GM21367 (cell line): Measurements from ENCODE around the gene EHD2.
"Not testable (repeated sequence)": the region's sequence is repeated elsewhere in the genome, so short reads cannot be mapped to it uniquely, and the experiment has no call there.

ENCODE experiments used
- ATAC-seq: cut with Tn5 transposase; IDR thresholded peaks from one replicate; pipeline ENCODE4 v1.9.1; 2021; ENCODE audit not compliant: unreplicated experiment

EHD2 gene, protein sequence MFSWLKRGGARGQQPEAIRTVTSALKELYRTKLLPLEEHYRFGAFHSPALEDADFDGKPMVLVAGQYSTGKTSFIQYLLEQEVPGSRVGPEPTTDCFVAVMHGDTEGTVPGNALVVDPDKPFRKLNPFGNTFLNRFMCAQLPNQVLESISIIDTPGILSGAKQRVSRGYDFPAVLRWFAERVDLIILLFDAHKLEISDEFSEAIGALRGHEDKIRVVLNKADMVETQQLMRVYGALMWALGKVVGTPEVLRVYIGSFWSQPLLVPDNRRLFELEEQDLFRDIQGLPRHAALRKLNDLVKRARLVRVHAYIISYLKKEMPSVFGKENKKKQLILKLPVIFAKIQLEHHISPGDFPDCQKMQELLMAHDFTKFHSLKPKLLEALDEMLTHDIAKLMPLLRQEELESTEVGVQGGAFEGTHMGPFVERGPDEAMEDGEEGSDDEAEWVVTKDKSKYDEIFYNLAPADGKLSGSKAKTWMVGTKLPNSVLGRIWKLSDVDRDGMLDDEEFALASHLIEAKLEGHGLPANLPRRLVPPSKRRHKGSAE

DNA sequence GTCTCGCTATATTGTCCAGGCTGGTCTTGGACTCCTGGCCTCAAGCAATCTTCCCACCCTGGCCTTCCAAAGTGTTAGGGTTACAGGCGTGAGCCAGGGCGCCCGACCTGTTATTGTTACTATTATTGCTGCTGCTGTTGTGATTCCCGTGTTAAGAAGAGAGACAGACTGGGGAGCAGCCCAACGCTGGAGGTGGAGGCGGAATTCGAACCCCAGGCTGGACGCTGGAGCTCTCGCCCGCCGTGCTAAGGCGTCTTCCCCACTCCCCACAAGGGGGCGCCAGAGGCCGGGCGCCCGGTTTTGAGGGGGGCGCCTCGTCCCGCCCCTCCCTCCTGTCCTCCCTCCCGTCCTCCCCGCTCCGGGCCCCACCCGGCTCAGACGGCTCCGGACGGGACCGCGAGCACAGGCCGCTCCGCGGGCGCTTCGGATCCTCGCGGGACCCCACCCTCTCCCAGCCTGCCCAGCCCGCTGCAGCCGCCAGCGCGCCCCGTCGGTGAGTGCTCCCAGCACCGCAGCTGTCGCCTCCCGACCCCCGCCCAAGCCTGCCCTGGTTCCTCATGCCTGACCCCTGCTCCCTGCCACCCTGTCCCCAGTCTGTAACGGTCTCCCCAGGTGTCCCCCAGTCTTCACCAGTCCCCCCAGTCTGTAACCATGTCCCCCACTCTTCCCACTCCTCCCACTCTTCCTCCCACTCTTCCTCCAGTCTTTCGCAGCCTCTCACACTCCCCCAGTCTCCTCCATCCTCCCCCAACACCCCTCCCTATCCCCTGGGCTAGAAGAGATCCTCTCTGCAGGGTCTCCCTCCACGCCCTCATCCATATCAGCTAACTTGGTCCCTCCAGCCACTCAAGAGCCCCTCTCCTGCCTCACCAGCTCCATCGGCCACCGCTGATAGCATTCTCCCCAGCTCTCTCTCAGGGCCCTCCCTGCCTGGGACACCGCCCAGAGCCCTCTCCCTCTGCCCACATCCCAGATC, at the start of gene EHD2:
TSS of gene EHD2 (plus strand) at position 377 of the 976 bp plus-strand sequence. CDS start 3,191 bp downstream, outside the sequence.
- ATAC-seq: no peak

DNA sequence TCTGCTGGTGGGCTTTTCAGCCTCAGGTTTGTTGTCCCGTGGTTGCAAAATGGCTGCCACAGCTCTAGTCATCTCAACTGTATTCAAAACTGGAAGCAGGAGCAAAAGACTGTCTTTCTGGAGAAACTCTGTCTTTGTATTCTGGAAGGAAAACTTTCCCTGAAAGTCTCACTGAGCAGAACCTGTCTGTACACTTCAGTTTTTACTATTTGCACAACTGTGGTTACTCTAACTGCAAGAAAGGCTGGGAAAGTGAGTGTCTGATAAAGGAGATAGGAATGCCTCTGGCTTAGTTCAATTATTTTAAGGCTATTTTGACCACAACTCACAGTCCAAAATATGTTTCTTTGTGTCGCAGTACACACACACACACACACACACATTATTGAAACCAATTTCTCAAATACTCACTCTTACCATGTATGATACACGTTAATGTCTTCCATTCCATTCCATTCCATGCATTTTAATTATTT, 49.7 kb upstream of the EHD2 start:
- no peak for ATAC-seq

DNA sequence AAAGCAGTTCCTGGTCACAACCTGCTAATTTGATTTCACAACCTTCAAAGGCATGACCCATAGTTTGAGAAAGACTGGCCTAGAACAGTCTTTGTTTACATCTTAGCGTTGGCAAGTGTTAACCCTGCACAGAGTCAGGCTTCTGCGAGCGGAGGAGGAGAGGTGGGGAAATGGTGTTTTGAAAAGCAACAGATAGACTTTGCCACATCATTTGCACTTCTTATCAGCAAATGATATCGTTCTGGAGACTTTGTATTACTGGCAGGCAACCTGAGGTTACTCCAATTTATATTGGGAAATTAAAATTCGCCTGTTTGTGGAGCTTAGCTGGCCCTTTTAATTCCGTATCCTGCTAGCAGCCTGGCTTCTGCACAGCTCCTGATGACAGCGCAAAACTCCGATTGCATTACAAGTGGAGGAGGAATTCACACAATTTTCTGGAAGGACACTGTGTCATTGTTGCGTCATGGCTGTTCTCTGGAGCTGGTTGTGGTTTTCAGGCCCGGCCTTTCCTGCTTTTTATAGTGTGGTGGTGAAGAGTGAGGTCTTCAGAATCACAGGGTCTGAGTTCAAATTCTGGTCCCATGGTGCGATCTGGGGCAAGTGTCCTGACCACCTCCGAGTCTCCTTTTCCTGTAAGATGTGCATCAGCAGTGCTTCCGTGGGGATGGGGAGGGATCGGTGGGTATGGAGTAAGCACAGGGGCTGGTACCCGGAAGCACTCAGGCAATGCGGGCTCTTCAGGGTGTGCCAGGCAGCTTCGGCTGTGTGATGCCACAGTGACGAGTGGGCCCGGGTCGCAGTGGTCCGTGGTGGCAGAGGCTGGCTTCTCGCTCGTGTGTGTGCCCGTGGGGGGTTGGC, 49.1 kb upstream of the EHD2 start:
- no peak for ATAC-seq

DNA sequence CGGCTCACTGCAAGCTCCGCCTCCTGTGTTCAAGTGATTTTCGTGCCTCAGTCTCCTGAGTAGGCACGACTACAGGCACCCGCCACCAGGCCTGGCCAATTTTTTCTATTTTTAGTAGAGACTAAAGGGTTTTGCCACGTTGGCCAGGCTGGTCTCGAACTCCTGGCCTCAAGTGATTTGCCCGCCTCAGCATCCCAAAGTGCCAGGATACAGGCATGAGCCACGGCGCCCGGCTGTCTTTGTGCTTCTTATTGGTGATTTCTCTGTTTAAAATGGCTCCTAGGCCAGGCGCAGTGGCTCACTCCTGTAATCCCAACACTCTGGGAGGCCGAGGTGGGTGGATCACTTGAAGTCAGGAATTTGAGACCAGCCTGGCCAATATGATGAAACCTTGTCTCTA, 44.7 kb upstream of the EHD2 start:
- ATAC-seq: not testable (repeated sequence)

DNA sequence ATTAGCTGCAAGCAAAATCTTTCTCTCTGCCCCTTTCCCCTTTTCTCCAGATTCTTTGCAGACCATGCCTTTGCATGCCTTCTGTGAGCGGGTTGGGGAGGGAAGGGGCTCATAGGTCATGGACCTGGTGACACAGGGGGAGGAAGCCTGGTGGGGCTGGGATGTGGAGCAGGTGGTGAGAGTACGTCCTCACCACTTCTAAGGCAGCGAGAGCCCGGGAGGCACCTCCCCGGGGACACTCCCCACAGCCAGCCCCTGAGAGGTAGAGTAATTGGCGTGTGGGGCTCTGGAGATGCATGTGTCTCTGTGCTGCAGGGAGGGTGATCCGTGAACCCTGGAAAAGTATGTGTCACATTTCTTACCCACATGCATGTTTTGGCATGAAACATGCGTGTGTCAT, 42.5 kb upstream of the EHD2 start:
- ATAC-seq: no peak

DNA sequence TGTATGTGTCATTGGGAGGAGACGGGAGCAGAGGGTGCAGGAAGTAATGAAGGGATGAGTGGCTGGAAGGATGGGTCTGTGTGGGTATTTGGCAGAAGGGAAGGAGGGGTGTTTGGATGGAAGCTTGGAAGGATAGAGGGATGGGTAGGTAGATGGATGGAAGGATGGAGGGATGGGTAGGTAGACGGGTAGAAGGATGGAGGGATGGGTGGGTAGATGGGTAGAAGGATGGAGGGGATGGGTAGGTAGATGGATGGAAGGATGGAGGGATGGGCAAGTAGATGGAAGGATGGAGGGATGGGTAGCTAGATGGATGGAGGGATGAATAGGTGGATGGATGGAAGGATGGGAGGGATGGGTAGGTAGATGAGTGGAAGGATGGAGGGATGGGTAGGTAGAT, 41.7 kb upstream of the EHD2 start:
- no peak for ATAC-seq

DNA sequence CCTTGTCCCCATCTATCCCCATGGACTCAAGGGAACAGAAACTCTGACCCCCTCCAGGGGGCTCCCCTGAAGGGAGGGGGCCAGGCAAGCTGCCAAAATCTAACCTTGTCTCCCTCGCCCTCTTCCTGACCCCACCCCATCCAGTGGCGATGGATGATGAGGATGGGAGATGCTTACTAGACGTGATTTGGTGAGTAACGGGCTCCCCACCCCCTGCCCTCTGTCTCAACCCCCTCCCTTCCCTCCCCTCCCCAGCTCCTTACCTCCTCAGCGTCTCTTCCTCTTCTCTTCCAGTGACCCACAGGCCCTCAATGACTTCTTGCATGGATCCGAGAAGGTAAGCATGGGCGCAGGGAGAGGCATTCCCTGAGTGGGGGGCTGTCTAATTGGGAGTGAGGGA, 39.8 kb upstream of the EHD2 start:
- no peak for ATAC-seq

DNA sequence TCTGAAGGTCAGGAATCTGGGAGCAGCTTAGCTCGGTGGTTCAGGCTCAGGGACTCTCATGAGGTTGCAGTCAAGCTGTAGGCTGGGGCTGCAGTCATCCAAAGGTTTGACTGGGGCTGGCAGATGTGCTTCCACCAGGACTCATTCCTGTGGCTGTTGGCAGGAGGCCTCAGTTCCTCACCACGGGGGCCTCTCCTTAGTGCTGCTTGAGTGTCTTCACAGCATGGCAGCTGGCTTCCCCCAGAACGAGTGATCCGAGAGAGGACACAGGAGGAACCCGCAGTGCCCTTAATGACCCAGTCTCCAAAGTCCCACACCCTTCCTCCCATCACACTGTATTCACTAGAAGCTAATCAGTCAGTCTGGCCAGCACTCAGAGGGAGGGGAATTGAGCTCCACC, 38.7 kb upstream of the EHD2 start:
- no peak for ATAC-seq

DNA sequence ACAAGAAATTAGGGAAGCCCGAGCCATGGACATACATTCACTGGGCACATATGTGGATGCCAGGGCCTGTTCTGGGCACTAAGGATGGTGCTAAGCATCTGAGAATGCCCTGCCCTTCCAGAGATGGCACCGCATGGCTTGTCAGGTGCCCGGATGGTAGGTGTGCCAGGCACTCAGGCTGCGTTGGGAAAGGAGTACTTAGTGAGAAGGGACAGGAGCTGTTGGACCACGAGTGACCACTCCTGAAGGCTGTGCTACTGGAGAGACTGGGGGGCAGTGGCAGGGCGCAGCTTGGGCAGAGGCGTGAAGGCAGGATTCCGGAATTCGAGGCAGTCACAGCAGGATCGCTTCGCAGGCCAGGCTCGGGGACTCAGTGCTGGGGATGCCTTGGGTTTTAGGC, 38.0 kb upstream of the EHD2 start:
- no peak for ATAC-seq

DNA sequence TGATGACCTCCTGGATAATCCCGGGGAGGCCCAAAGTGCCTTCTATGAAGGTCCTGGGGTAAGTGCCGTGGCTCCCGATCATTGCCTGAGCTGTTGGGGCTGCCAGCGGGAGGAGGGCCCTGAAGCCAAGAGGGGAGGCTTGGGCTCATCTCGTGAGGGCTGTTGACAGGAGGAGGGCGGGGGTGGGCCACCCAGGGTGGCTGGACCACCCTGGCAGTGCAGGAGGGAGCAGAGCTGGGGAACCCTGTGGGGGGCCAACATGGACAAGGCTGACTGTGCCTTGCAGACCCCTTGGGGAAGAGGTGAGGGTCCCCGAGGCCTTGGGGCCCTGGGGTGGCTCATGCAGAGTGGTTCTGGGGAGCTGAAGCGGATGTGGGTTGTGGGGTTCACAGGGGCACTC, 37.4 kb upstream of the EHD2 start:
- ATAC-seq: no peak

DNA sequence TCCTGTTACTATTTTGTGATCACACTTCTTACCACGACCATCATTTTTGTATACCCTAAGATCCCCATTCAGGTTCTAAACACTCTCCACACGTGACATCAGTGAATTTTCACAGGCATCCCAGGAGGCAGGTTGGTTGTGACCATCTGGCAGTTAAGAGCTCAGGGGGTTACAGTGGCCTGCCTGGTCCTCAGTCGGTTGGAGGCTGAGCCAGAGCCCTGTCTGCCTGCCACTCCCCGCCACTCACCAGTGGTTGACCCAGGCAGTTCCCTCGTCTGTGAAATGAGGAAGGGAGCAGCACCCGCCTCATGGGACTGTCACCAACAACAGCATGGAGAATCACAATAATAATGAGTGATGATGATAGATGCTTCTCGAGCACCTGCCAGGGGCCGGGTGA, 36.4 kb upstream of the EHD2 start:
- no peak for ATAC-seq

DNA sequence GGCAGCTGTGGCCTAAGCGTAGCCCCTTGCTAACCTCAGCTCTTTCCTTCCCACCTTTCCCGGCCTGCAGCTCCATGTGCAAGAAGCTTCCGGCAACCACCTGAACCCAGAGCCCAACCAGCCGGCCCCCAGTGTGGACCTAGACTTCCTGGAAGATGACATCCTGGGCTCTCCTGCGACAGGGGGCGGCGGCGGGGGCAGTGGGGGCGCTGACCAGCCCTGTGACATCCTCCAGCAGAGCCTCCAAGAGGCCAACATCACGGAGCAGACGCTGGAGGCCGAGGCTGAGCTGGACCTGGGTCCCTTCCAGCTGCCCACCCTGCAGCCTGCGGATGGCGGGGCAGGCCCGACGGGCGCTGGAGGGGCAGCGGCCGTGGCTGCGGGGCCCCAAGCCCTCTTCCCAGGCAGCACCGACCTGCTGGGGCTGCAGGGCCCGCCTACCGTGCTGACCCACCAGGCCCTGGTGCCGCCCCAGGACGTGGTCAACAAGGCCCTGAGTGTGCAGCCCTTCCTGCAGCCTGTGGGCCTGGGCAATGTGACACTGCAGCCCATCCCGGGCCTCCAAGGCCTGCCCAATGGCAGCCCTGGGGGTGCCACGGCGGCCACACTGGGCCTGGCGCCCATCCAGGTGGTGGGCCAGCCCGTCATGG, 33.8 kb upstream of the EHD2 start:
- no peak for ATAC-seq

DNA sequence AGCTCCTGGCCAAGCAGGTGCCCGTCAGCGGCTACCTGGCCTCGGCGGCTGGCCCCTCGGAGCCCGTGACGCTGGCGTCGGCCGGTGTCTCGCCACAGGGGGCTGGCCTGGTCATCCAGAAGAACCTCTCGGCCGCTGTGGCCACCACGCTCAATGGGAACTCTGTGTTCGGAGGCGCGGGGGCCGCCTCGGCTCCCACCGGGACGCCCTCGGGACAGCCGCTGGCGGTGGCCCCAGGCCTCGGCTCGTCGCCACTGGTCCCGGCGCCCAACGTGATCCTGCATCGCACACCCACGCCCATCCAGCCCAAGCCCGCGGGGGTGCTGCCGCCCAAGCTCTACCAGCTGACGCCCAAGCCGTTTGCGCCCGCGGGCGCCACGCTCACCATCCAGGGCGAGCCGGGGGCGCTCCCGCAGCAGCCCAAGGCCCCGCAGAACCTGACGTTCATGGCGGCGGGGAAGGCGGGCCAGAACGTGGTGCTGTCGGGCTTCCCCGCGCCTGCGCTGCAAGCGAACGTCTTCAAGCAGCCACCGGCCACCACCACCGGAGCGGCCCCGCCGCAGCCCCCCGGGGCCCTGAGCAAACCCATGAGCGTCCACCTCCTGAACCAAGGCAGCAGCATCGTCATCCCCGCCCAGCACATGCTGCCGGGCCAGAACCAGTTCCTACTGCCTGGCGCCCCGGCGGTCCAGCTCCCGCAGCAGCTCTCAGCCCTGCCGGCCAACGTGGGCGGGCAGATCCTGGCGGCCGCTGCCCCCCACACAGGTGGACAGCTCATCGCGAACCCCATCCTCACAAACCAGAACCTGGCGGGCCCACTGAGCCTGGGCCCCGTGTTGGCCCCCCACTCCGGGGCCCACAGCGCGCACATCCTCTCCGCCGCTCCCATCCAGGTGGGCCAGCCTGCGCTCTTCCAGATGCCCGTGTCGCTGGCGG, 33.0 kb upstream of the EHD2 start:
- no peak for ATAC-seq

DNA sequence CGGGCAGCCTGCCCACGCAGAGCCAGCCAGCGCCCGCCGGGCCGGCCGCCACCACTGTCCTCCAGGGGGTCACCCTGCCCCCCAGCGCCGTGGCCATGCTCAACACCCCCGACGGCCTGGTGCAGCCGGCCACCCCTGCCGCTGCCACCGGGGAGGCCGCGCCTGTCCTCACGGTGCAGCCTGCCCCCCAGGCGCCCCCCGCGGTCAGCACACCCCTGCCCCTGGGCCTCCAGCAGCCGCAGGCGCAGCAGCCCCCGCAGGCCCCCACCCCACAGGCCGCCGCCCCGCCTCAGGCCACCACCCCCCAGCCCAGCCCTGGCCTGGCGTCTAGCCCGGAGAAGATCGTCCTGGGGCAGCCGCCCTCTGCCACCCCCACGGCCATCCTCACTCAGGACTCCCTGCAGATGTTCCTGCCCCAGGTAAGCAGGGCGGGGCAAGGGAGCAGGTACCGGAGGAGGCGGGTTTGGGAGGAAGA, 32.3 kb upstream of the EHD2 start:
- ATAC-seq: no peak

DNA sequence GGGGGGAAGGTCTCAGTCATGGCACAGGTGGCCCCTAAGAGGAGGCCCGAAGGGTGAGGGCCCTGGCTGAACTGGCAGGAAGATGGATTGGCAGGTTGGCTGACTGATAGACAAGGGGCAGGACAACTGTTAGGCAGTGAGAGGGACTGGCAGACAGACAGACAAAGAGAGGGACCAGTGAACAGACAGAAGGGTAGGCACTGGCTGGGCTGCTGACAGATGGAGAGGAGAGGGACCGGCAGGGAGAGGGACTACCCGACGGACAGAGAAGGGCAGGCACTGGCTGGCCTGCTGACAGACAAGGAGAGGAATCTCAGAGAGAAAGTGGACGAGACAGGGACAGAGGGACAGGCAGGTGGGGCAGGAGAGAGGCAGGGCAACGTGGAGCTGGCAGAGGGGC, 31.8 kb upstream of the EHD2 start:
- ATAC-seq: no peak

DNA sequence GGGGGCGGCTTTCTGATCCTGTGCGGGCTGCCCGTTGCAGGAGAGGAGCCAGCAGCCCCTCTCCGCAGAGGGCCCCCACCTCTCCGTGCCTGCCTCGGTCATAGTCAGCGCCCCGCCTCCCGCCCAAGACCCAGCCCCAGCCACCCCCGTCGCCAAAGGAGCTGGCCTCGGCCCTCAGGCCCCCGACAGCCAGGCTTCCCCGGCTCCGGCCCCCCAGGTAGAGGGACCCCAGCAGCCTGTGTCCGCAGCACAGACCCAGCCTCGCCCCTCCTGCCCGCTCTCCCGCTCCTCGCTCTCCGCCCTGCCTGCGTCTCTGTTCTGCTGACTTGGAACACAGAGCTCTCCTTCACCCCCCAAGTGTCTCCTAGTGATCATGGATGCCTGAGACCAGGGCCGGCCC, 31.3 kb upstream of the EHD2 start:
- no peak for ATAC-seq

DNA sequence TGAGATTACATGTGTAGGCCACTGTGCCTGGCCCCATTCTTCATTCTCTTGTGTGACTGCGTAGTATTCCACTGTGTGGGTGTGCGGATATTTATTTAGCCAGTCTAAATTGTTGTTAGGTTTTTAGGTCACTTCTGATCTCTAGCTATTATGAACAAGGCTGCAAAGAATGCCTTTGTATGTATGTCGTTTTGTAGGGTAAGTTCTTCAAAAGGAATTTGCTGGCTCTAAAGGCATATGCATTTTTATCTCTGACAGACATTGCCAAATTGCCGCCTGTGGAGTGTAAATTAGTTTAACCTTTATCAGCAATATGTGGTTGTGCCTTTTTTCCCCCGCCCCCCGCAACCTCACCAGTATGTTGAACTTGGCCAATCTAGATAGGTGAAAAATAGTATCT, 30.3 kb upstream of the EHD2 start:
- ATAC-seq: no peak

DNA sequence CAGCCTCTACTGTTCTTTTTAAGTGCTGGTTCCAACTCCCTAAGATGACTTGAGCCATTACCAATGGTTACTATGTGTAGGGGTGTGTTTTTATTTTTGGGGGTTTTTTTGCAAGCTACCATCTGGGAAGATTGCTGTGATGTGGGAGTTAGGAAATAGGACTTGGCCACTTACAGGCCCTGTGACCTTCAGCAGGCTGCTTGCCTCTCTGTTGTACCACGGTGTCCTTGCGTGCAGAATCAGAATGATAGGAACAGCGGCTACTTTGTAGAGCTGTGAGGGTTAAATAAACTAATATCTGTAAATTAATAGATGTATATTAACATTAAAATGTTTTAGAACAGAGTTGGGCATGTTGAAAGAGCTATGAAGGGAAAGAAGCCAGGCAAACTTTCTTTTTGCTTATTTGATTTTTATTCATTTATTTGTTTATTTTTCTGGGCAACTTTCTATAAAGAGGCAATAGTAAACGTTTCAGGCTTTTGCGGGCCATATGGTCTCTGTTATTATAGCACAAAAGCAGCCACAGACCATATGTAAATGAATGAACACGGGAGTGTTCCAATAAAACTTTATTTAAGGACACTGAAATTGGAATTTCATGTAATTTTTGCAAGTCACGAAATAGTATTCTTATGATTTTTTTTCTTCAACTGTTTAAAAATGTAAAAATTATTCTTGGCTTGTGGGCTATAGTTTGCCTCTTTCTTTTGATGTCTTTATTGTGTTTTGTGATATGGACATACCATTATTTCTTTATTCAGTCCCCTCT, 26.4 kb upstream of the EHD2 start:
- ATAC-seq: no peak
